BJ (cell line): Measurements from ENCODE around the gene DNAH1. TPM values are rescaled to one million over a fixed set of nuclear protein-coding genes. Genes with fewer than 3 reads are reported as not detected.

Experiments
- CTCF ChIA-PET: fragments of 350-600 bp; formaldehyde crosslinking; extraction: SDS; loops from one replicate; lab custom pipeline; 2021; ENCODE audit warnings: antibody characterized with exemption, inconsistent platforms; lab: Yijun Ruan, JAX
- POLR2A ChIA-PET: fragments of 300-600 bp; sonication (Branson Sonifier 250); formaldehyde crosslinking; extraction: SDS; loops from one replicate; lab custom pipeline; 2021; ENCODE audit warnings: antibody characterized with exemption; lab: Charles Lee
- DNase-seq: peaks from one replicate; pipeline ENCODE4 v3.0.0-alpha.2; 2011; ENCODE audit warnings: low read depth
- H3K27me3 ChIP-seq: 2 replicates; pipeline ENCODE4 v1.6.0; 2011; ENCODE audit warnings: low read length; ENCODE audit not compliant: control insufficient read depth, insufficient read depth
- H3K36me3 ChIP-seq: 2 replicates; pipeline ENCODE4 v1.5.1; 2011; ENCODE audit warnings: low read length; ENCODE audit not compliant: control insufficient read depth, insufficient read depth
- H3K4me3 ChIP-seq: 2 replicates; pipeline ENCODE4 v1.5.1; 2011; ENCODE audit warnings: low read depth, mild to moderate bottlenecking, control low read depth, low read length
- polyA plus RNA-seq: library from polyadenylated mRNA; depleted of rRNA; stranded (reverse); fragments of >200 nt; gene quantifications from 2 replicates; pipeline ENCODE4 v1.2.3, GENCODE V29; 2011
- TF ChIP-seq, protein P1 (sequence below): IDR thresholded peaks from 2 replicates; pipeline ENCODE4 v1.5.1; 2011; ENCODE audit warnings: low read depth, mild to moderate bottlenecking, control low read depth, inconsistent platforms, low read length, moderate library complexity; ENCODE audit not compliant: insufficient read depth

Gene DNAH1
- polyA plus RNA-seq, 1 experiment = 4.8 TPM

DNA sequence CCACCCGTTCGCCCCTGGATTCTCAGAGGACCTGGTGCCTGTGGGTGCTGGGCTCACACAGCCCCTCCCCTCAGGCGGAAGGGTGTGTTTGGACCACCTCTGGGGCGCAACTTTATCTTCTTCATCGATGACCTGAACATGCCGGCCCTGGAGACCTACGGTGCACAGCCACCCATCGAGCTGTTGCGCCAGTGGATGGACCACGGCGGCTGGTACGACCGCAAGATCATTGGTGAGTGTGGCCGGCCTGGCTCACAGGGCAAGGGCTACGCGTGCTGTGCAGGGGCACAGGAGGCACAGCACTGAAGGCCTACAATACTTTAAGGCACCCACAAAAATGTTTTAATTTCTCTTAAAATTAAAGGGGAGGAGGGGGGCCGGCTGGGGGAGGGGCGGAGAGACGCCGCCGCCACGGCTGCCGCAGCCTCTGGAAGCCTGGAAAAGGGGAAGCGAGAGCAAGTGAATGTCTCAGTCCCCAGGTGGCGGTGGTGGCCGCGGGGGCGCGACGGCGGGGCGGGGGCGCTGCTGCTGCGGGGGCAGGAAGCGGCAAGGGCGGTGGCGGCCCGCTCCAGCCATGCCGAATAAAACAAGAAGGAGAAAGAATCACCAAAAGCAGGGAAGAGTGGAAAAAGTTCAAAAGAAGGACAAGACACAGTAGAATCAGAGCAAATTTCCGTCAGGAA, 56.8 kb downstream of the DNAH1 start:
- H3K36me3 ChIP-seq = no peaks in the 10 kb centered on the region
- DNase-seq = no peak
- no peaks in the 10 kb centered on the region for H3K27me3 ChIP-seq
- TF ChIP-seq, protein P1, sequence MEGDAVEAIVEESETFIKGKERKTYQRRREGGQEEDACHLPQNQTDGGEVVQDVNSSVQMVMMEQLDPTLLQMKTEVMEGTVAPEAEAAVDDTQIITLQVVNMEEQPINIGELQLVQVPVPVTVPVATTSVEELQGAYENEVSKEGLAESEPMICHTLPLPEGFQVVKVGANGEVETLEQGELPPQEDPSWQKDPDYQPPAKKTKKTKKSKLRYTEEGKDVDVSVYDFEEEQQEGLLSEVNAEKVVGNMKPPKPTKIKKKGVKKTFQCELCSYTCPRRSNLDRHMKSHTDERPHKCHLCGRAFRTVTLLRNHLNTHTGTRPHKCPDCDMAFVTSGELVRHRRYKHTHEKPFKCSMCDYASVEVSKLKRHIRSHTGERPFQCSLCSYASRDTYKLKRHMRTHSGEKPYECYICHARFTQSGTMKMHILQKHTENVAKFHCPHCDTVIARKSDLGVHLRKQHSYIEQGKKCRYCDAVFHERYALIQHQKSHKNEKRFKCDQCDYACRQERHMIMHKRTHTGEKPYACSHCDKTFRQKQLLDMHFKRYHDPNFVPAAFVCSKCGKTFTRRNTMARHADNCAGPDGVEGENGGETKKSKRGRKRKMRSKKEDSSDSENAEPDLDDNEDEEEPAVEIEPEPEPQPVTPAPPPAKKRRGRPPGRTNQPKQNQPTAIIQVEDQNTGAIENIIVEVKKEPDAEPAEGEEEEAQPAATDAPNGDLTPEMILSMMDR = no peak
- ChIA-PET POLR2A (no interaction called here), CTCF (interaction anchor here (1.2 to 2.2 kb wide), 5 partner anchors 10 to 33 kb away, joined by 3 to 7 read pairs (median 3); no protein-coding TSS in a partner anchor)
- H3K4me3 ChIP-seq = no peak overlapping the region

DNA sequence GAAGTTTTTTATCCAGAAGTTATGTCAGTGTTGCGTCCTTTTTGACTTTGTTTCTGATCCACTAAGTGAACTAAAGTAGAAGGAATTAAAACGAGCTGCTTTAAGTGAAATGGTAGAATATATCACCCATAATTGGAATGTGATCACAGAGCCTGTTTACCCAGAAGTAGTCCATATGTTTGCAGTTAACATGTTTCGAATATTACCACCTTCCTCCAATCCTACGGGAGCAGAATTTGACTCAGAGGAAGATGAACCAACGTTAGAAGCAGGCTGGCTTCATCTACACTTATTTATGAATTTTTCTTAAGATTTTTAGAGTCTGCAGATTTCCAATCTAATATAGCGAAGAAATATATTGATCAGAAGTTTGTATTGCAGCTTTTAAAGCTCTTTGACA, 57.6 kb downstream of the DNAH1 start:
- Histone ChIP-seq H3K36me3 (no peaks in the 10 kb centered on the region), H3K4me3 (no peak overlapping the region), H3K27me3 (no peaks in the 10 kb centered on the region)
- TF ChIP-seq, protein P1 = no peak
- ChIA-PET POLR2A (no interaction called here), CTCF (interaction anchor here (1.2 to 1.4 kb wide), 3 partner anchors 10 to 153 kb away, joined by 3 read pairs; no protein-coding TSS in a partner anchor)
- no peak for DNase-seq

DNA sequence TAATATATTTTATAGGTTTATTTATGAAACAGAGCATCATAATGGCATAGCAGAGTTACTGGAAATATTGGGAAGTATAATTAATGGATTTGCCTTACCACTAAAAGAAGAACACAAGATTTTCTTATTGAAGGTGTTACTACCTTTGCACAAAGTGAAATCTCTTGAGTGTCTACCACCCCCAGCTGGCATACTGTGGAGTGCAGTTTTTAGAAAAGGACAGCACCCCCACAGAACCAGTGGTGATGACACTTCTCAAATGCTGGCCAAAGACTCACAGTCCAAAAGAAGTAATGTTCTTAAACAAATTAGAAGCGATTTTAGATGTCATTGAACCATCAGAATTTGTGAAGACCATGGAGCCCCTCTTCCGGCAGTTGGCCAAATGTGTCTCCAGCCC, 58.1 kb downstream of the DNAH1 start:
- CTCF ChIA-PET = interaction anchor here (1.2 to 1.4 kb wide), 3 partner anchors 10 to 153 kb away, joined by 3 read pairs; no protein-coding TSS in a partner anchor
- no peaks in the 10 kb centered on the region for H3K27me3 ChIP-seq
- DNase-seq = no peak
- POLR2A ChIA-PET = no interaction called here
- no peaks in the 10 kb centered on the region for H3K36me3 ChIP-seq
- no peak overlapping the region for H3K4me3 ChIP-seq
- TF ChIP-seq, protein P1 = no peak

DNA sequence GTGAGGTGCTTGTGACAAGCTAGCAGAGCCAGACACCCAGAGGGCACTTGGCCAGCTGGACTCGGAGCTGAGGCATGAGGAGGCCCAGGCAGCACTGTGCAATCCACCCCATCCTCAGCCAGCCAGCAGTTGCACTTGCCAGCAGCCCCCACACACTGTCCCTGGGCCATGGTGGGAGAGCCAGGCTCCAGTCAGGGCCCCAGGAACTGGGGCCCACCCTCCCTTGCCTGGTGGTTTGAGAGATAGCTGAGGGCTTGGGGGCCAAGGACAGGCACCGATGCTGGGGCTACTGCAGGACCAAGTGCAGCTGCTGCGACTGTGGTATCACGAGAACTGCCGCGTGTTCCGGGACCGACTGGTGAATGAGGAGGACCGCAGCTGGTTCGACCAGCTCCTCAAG, 63.5 kb downstream of the DNAH1 start:
- TF ChIP-seq, protein P1 = no peak
- no peaks in the 10 kb centered on the region for H3K36me3 ChIP-seq
- POLR2A ChIA-PET = no interaction called here
- no peak for DNase-seq
- H3K27me3 ChIP-seq = no peaks in the 10 kb centered on the region
- CTCF ChIA-PET = no interaction called here
- H3K4me3 ChIP-seq = no peak overlapping the region

DNA sequence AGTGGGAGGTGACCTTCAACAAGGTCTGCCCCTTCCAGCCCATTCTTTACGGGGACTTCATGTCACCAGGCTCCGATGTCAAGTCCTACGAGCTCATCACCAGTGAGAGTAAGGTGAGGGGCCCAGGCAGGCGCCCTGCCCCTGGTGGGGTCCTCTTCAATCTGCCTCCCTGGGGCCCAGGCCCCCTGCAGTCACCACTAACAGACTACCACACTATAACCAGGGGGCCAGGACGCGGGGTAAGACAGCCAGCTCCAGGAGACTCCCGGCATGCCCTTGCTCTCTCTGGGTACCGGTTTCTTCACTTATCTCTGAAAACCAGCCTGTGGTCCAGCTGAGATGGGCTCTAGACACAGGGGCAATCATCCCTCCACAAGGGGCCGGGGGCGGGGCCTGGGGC, 63.9 kb downstream of the DNAH1 start:
- TF ChIP-seq, protein P1 = no peak
- CTCF ChIA-PET = interaction anchor here (1.6 kb wide), 1 partner anchor 10 kb away, joined by 6 read pairs; no protein-coding TSS in a partner anchor
- no peak overlapping the region for H3K4me3 ChIP-seq
- H3K27me3 ChIP-seq = no peaks in the 10 kb centered on the region
- H3K36me3 ChIP-seq = no peaks in the 10 kb centered on the region
- POLR2A ChIA-PET = no interaction called here
- DNase-seq = no peak
